CMK (cell line): ENCODE results near the gene ATP6V1E1.

Experiments used
- DNase-seq: peaks from one replicate; pipeline ENCODE4 v3.0.0-alpha.2; 2010; ENCODE audit warnings: low read depth

ATP6V1E1 gene

DNA sequence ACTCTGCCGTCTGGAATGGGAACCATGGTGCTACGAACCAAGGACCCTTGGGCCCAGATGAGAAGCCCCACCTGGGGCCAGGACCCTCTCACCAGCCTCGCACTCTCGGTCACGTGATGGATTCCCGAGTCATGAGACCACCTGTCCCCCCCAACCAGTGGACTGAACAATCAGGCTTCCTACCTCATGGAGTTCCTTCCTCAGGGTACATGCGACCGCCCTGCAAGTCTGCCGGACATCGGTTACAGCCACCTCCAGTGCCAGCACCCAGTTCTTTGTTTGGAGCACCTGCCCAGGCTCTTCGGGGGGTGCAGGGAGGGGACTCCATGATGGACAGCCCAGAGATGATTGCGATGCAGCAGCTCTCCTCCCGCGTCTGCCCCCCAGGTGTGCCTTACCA lies 86.1 kb downstream of the ATP6V1E1 start:
- DNase-seq = no peak
